Peyer's patch (tissue), 4 donors: Measurements from ENCODE around the gene AEN.

Experiments used
- CTCF ChIP-seq, 6 experiments: fragments of 450-650 bp in 4 of 6; fragments of 200-600 bp in 2 of 6; sonication (generic) in 1 of 6; IDR thresholded peaks; one replicate each; pipeline ENCODE4 v1.5.1; 2017 to 2019; ENCODE audit warnings: antibody characterized with exemption in 6 of 6, mild to moderate bottlenecking in 3 of 6, moderate library complexity in 1 of 6
- POLR2A ChIP-seq, 2 donors: fragments of 450-650 bp; IDR thresholded peaks; one replicate each; pipeline ENCODE4 v1.5.1; 2017; ENCODE audit warnings: antibody characterized with exemption in 2 of 2, mild to moderate bottlenecking in 2 of 2, moderate library complexity in 2 of 2

GRCh38 chr15:88616240-88616639 lies 4.9 kb upstream of the AEN start:
- TF ChIP-seq POLR2A (IDR thresholded peaks at IDR 0.05) = no peak
- no peak for TF ChIP-seq CTCF (IDR thresholded peaks at IDR 0.05)
